Measurements from ENCODE around the gene MIF. TPM values are rescaled to one million over a fixed set of nuclear protein-coding genes. Genes with fewer than 3 reads are reported as not detected.

Gene MIF
- total RNA-seq, 2 donors from 2014 or later = 134 to 156 TPM

DNA sequence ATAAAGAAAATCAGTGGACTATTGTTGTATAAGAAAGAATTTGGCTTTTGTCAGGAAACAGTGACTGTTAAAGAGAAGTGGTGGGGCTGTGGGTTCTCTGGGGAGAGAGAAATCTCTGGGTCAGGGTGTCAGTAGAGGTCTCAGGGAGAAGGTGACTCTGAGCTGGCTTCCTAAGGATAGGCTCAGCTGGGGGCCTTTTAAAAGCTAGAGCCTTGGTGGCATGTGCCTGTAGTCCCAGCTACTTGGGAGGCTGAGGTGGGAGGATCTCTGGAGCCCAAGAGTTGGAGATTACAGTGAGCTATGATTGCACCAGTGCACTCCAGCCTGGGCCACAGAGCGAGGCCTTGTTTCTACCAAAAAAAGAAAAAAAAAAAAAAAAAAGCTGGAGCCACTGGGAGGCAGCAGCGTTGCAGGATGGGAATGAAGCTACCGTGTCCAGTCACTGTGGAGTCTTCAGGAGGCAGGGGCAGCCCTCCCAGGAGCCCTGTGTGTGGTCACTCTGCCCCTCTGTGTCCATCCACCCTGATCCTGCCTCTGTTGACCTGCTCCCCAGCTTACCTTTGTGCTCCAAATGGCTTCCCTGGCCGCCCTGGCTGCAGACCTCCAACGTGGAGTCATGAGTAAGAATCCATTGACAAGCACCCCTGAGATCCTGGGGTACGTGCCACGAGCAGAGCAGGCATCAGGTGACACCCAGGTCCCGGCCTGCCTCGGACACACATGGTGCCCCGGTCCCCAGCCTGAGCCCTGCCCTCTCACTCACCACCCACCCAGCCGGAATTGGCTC, 5.4 kb upstream of the MIF start:
- Histone ChIP-seq H3K36me3 (replicated peaks in 1 of 2; ENCODE audit: insufficient read depth in 1 of 2, low read depth in 2 of 2) (no peaks in the 10 kb centered on the region), H3K4me1 (peaks cover 5% of the 10 kb centered on the region), H3K9me3 (no peaks in the 10 kb centered on the region), H3K27ac (no peak overlapping the region), H3K4me3 (no peak overlapping the region), H3K27me3 (no peaks in the 10 kb centered on the region)
- 60 to 82% methylated on average over 3 to 11 of the region's 11 CpGs for WGBS, 2 donors
- TF ChIP-seq, protein P1, sequence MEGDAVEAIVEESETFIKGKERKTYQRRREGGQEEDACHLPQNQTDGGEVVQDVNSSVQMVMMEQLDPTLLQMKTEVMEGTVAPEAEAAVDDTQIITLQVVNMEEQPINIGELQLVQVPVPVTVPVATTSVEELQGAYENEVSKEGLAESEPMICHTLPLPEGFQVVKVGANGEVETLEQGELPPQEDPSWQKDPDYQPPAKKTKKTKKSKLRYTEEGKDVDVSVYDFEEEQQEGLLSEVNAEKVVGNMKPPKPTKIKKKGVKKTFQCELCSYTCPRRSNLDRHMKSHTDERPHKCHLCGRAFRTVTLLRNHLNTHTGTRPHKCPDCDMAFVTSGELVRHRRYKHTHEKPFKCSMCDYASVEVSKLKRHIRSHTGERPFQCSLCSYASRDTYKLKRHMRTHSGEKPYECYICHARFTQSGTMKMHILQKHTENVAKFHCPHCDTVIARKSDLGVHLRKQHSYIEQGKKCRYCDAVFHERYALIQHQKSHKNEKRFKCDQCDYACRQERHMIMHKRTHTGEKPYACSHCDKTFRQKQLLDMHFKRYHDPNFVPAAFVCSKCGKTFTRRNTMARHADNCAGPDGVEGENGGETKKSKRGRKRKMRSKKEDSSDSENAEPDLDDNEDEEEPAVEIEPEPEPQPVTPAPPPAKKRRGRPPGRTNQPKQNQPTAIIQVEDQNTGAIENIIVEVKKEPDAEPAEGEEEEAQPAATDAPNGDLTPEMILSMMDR (IDR thresholded peaks at IDR 0.05) = no peak
- TF ChIP-seq POLR2A (IDR thresholded peaks at IDR 0.05) = no peak
- ATAC-seq (no peak), DNase-seq (no peak)
- intact Hi-C loops (cut with DNase I) = no loop called here

DNA sequence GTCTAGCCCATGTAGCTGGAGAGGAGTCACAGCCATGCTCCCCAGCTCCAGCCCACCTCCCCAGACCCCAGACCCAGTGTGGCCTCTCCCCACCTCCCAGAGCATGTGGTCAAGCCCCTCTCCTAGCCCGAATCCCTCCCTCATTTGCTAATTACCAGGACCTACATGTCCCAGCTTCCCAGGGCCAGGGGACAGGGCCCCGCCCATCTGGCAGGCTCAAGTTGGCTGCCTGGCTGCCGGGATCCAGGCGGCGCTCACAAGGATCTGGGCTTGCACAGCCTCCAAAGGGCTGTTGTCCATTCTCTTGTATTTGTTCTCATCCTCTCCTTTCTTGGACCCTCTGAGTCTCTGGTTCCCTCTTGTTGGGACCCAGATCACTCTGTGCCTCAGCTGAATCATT, 4.6 kb upstream of the MIF start:
- no peak for ATAC-seq
- peaks cover 6% of the 10 kb centered on the region for H3K4me1 ChIP-seq
- no peaks in the 10 kb centered on the region for H3K9me3 ChIP-seq
- H3K27ac ChIP-seq = no peak overlapping the region
- H3K36me3 ChIP-seq (replicated peaks in 1 of 2; ENCODE audit: insufficient read depth in 1 of 2, low read depth in 2 of 2) = no peaks in the 10 kb centered on the region
- H3K4me3 ChIP-seq = no peak overlapping the region
- no peak for DNase-seq
- no peaks in the 10 kb centered on the region for H3K27me3 ChIP-seq
- 67 to 80% methylated on average over 5 of the region's 5 CpGs for WGBS, 2 donors
- intact Hi-C loops (cut with DNase I) = no loop called here
- TF ChIP-seq, protein P1 (IDR thresholded peaks at IDR 0.05) = no peak
- TF ChIP-seq POLR2A (IDR thresholded peaks at IDR 0.05) = no peak

GRCh38 chr22:23891726-23892125, 2.5 kb upstream of the MIF start:
- Histone ChIP-seq H3K4me1 (peaks cover 26% of the 10 kb centered on the region), H3K27ac (no peak overlapping the region), H3K36me3 (replicated peaks in 1 of 2; ENCODE audit: insufficient read depth in 1 of 2, low read depth in 2 of 2) (peaks cover 0 to 2% of the 10 kb centered on the region in 2 donors), H3K27me3 (no peaks in the 10 kb centered on the region), H3K9me3 (no peaks in the 10 kb centered on the region), H3K4me3 (no peak overlapping the region)
- no peak for TF ChIP-seq POLR2A (IDR thresholded peaks at IDR 0.05)
- TF ChIP-seq, protein P1 (IDR thresholded peaks at IDR 0.05) = no peak
- DNase-seq (no peak), ATAC-seq (no peak)
- 85 to 100% methylated on average over 7 of the region's 7 CpGs for WGBS, 2 donors
- intact Hi-C loops (cut with DNase I) = no loop called here

GRCh38 chr22:23892130-23892529, 2.1 kb upstream of the MIF start:
- WGBS, 2 donors = 79 to 88% methylated on average over 2 of the region's 2 CpGs
- H3K4me3 ChIP-seq = no peak overlapping the region
- ATAC-seq = no peak
- no peak for TF ChIP-seq POLR2A (IDR thresholded peaks at IDR 0.05)
- TF ChIP-seq, protein P1 (IDR thresholded peaks at IDR 0.05) = no peak
- no peak for DNase-seq
- H3K4me1 ChIP-seq = peaks cover 26% of the 10 kb centered on the region
- intact Hi-C loops (cut with DNase I) = no loop called here
- no peaks in the 10 kb centered on the region for H3K9me3 ChIP-seq
- H3K36me3 ChIP-seq (replicated peaks in 1 of 2; ENCODE audit: insufficient read depth in 1 of 2, low read depth in 2 of 2) = peaks cover 0 to 2% of the 10 kb centered on the region in 2 donors
- no peak overlapping the region for H3K27ac ChIP-seq
- H3K27me3 ChIP-seq = no peaks in the 10 kb centered on the region

GRCh38 chr22:23892706-23893105, 1.5 kb upstream of the MIF start:
- Histone ChIP-seq H3K4me3 (no peak overlapping the region), H3K36me3 (replicated peaks in 1 of 2; ENCODE audit: insufficient read depth in 1 of 2, low read depth in 2 of 2) (peaks cover 0 to 2% of the 10 kb centered on the region in 2 donors), H3K4me1 (peaks cover 26% of the 10 kb centered on the region), H3K9me3 (no peaks in the 10 kb centered on the region), H3K27ac (no peak overlapping the region), H3K27me3 (no peaks in the 10 kb centered on the region)
- no peak for DNase-seq
- 40 to 70% methylated on average over 4 of the region's 4 CpGs for WGBS, 2 donors
- no peak for TF ChIP-seq POLR2A (IDR thresholded peaks at IDR 0.05)
- TF ChIP-seq, protein P1 (IDR thresholded peaks at IDR 0.05) = no peak
- intact Hi-C loops (cut with DNase I) = no loop called here
- ATAC-seq = no peak
